Measurements from ENCODE around the gene NDUFS4.

DNA sequence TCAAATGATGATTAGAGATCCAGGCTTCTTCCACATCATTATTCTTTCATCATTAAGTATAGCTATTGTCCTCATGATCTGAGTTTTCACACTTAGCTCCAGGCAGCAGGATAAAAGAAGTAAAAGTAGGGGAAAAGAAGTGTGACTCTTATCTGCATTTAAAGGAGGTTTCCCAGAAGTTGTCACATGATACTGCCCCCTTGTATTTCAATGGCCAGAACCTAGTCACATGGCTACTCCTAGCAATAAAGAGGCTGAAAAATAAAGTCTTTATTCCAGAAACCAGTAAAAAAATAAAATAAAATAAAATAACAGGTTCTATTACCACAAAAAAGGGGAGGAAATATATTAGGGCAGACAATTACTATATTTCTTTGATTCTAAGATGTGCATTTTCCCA is 5.3 kb upstream of the NDUFS4 start:
- TF ChIP-seq, protein P1, sequence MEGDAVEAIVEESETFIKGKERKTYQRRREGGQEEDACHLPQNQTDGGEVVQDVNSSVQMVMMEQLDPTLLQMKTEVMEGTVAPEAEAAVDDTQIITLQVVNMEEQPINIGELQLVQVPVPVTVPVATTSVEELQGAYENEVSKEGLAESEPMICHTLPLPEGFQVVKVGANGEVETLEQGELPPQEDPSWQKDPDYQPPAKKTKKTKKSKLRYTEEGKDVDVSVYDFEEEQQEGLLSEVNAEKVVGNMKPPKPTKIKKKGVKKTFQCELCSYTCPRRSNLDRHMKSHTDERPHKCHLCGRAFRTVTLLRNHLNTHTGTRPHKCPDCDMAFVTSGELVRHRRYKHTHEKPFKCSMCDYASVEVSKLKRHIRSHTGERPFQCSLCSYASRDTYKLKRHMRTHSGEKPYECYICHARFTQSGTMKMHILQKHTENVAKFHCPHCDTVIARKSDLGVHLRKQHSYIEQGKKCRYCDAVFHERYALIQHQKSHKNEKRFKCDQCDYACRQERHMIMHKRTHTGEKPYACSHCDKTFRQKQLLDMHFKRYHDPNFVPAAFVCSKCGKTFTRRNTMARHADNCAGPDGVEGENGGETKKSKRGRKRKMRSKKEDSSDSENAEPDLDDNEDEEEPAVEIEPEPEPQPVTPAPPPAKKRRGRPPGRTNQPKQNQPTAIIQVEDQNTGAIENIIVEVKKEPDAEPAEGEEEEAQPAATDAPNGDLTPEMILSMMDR (IDR thresholded peaks at IDR 0.05), result no peak
- no peak for TF ChIP-seq POLR2A (IDR thresholded peaks at IDR 0.05)

All from vagina (tissue), 2 donors.